Prostate gland (tissue), 2 donors: Measurements from ENCODE around the gene GOLGA8Q.
"Not testable (repeated sequence)": the region's sequence is repeated elsewhere in the genome, so short reads cannot be mapped to it uniquely, and the experiment has no call there.

Experiments used
- CTCF ChIP-seq, 4 experiments: fragments of 200-600 bp in 2 of 4; fragments of 450-650 bp in 2 of 4; sonication (generic) in 2 of 4; IDR thresholded peaks; 1 replicate in 3 of 4; 2 replicates in 1 of 4; pipeline ENCODE4 v1.5.1; 2016 to 2019; ENCODE audit warnings: antibody characterized with exemption in 4 of 4, mild to moderate bottlenecking in 2 of 4, moderate library complexity in 2 of 4
- POLR2A ChIP-seq: fragments of 450-650 bp; IDR thresholded peaks from one replicate; pipeline ENCODE4 v1.6.1; 2016; ENCODE audit warnings: antibody characterized with exemption, mild to moderate bottlenecking
- POLR2AphosphoS5 ChIP-seq: sonication (generic); formaldehyde crosslinking; IDR thresholded peaks from one replicate; pipeline ENCODE4 v1.6.1; 2017; ENCODE audit warnings: antibody characterized with exemption

- TF ChIP-seq CTCF (IDR thresholded peaks at IDR 0.05); POLR2AphosphoS5; POLR2A: not testable (repeated sequence)
Observed at GRCh38 chr15:30551750-30552149, at the start of gene GOLGA8Q.
